GM12891 (cell line): ENCODE measurements around the gene NUBP1.

Source experiments
- DNase-seq: peaks from one replicate; pipeline ENCODE4 v3.0.0; 2011; ENCODE audit warnings: low spot score; ENCODE audit not compliant: insufficient read length
- FAIRE-seq: peaks from 2 replicates; lab custom pipeline; 2011; peaks lifted over from hg19 to GRCh38; lab: Jason Lieb, UNC
- PAX5 ChIP-seq: IDR thresholded peaks from 2 replicates; pipeline ENCODE4 v1.6.1; 2011; ENCODE audit warnings: low read length, moderate library complexity, mild to moderate bottlenecking; ENCODE audit not compliant: insufficient read depth, severe bottlenecking
- POLR2A ChIP-seq: IDR thresholded peaks from 2 replicates; pipeline ENCODE4 v1.6.1; 2011; ENCODE audit warnings: low read depth, low read length, control low read depth
- POLR2AphosphoS5 ChIP-seq: IDR thresholded peaks from 2 replicates; pipeline ENCODE4 v1.6.1; 2011; ENCODE audit warnings: low read depth, low read length, control low read depth
- POU2F2 ChIP-seq: IDR thresholded peaks from 2 replicates; pipeline ENCODE4 v1.6.1; 2011; ENCODE audit warnings: low read depth, mild to moderate bottlenecking, control low read depth, low read length, moderate library complexity
- SPI1 ChIP-seq: IDR thresholded peaks from 2 replicates; pipeline ENCODE4 v1.6.1; 2011; ENCODE audit warnings: low read depth, low read length, control low read depth
- TAF1 ChIP-seq: IDR thresholded peaks from 2 replicates; pipeline ENCODE4 v1.6.1; 2011; ENCODE audit warnings: low read depth, low read length, control low read depth

Gene NUBP1

DNA sequence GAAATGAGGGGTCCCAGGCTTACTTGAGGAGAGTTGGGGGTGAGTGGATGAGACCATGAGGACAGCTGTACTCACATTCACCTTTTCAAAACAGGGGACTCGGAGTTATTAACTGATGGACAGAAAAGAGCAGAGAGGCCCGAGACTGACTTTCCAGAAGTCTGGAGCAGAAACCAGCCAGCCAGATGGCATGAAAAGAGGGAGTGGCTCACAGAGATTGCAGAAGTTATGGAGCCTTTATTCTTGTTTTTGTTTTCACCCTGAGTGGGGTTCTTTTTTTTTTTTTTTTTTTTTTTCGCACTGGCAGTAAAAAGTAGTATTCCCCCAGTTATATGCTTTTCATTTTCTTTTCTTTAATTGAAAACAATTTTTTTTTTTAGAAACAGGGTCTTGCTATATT is 56.1 kb downstream of the NUBP1 start:
- no peak for FAIRE-seq
- no peak for DNase-seq
- no peak for TF ChIP-seq SPI1
- TF ChIP-seq POLR2A: no peak
- no peak for TF ChIP-seq POLR2AphosphoS5
- TF ChIP-seq PAX5: no peak
- TF ChIP-seq POU2F2: no peak
- TF ChIP-seq TAF1: no peak

DNA sequence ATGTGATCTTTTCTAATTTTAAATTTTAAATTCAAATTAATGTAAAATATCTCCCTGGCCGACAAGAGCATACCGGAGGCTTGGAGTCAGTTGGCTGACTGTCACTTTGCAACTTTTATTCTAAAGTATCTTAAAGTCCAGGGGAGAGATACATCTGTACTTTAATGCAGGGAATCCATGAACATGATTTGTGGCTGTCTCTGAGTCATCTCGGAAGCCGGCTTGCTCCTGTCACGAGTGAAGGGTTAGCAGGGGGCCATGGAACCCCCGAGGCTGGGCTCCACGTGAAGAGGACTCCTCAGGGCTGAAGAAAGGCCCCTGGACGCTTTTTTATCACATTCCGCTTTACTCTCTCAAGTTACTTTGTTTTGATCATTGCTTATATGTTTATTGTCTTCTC is 61.7 kb downstream of the NUBP1 start:
- FAIRE-seq (no peak), DNase-seq (no peak)
- TF ChIP-seq POLR2A (no peak), SPI1 (no peak), PAX5 (no peak), TAF1 (no peak), POLR2AphosphoS5 (no peak), POU2F2 (no peak)

DNA sequence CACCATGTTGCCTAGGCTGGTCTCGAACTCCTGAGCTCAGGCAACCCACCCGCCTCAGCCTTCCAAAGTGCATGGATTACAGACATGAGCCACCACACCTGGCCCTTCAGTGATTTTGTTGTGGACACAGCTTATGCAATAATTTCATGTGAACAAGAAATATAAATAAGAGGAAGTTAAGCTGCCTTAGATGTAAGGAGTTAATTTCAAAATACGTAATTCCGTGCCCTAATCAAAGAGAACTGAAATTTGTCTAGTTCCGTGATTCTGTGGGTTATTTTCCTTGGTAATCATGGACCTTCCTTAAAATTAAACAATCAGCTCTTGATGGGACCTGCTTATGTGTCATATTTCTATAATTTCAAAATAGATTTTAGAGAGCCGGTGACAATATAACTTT is 63.1 kb downstream of the NUBP1 start:
- DNase-seq: no peak
- no peak for FAIRE-seq
- TF ChIP-seq PAX5: no peak
- no peak for TF ChIP-seq TAF1
- no peak for TF ChIP-seq POLR2AphosphoS5
- no peak for TF ChIP-seq POU2F2
- TF ChIP-seq POLR2A: no peak
- no peak for TF ChIP-seq SPI1

DNA sequence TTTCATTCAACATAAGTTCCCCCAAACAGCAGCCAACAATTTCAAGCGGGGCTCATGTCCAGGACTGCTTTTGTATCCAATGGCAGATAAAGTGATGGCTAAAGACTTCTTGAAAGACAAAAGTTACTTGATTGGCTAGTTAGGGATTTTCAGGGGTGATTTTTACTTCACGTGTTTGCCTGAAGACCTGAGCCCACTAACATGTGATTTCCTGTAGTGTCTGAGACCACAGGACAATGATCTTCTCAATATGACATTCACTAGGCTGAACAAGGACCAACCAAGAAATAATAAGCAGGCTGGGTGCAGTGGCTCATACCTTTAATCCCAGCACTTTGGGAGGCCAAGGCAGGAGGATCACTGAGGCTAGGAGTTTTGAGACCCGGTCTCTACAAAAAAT is 64.6 kb downstream of the NUBP1 start:
- DNase-seq (no peak), FAIRE-seq (no peak)
- no peak for TF ChIP-seq POLR2A

DNA sequence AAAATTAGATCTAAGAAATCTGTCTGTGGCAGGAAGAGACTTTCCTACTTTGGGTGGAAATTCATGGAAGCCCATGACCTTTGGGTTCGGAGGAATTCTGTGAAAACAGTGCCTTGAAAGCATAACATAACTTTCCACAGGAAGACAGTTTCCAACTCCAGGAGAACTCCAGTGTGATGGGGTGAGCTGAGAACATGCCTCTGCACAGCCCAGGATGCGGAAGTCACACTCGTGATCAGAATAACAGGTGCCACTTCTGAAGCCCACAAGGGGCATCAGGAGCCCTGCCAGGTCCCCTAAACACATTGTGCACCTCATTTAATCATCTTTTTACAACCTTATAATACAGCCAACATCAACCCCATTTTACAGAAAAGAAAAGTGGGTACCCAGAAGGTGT is 65.2 kb downstream of the NUBP1 start:
- TF ChIP-seq POU2F2 (no peak), TAF1 (no peak), POLR2A (no peak), POLR2AphosphoS5 (no peak), PAX5 (no peak), SPI1 (no peak)
- FAIRE-seq: no peak
- DNase-seq: no peak

DNA sequence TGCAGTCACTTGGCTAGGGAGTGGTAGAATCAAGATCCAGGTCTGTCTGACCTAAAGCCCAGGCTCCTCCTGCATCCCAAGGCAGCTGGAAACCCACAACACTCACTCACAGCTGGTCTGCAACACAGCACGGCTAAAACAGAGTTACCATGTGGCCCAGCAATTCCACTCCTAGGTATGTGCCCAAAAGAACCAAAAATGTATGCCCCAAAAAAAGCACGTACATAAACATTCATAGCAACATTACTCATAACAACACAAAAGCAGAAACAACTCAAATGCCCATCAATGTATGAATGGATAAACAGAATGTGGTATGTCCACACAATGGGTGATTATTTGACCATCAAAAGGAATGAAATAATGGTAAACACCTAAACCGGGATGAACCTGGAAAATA is 66.1 kb downstream of the NUBP1 start:
- peak; percentile 75 for FAIRE-seq
- DNase-seq: no peak
- TF ChIP-seq POLR2AphosphoS5 (no peak), PAX5 (no peak), SPI1 (no peak), POU2F2 (no peak), POLR2A (no peak), TAF1 (no peak)

DNA sequence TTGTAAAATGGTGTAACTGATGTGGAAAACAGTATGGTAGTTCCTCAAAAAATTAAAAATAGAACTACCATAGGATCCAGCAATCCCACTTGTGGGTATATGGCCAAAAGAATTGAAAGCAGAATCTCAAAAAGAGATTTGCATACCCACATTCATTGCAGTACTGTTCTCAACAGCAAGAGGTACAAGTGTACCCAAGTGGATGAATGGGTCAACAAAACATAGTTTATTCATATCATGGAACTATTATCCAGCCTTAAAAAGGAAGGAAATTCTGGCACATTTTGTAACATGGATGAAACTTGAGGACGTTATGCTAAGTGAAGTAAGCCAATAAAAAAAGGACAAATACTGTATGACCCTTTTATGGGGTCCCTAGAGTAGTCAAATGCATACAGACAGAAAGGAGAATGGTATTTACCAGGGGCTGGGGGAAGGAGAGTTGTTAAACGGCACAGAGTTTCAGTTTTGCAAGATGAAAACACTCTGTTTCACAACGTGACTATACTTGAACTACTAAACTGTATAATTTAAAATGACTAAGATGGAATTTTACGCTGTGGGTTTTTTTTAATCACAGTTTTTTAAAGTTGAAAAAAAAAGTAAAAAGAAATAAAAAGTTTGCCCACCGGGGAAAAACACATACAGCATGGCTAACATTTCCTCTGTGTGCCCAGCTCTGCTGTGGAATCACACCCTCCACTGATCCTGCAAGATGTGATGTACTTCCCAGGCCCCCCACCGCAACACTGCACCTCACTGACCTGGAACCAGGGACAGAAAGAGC is 68.9 kb downstream of the NUBP1 start:
- TF ChIP-seq TAF1 (no peak), POLR2A (no peak), POU2F2 (peak; percentile 73; the same call in 1 of the 2 replicates), SPI1 (no peak), PAX5 (no peak)
- peak; percentile 92 for FAIRE-seq
- no peak for DNase-seq

DNA sequence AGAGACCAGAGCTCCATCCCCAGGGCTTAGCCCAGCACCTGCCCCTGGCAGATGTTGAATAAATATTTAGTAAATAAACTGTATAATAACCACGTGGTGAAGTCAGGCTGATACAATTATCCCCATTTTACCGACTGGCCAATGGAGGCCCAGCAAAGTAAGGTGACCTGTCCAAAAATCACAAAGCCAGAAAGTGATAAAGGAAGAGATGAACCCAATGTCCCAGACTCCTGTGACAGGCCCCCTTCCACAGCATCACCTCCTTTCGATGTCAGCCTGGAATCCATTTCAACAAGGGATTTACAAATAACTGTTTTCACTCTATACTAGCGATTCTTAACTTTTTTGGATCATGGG is 69.4 kb downstream of the NUBP1 start:
- TF ChIP-seq TAF1 (no peak), SPI1 (no peak), POLR2AphosphoS5 (no peak)
- FAIRE-seq: no peak
- DNase-seq: no peak

DNA sequence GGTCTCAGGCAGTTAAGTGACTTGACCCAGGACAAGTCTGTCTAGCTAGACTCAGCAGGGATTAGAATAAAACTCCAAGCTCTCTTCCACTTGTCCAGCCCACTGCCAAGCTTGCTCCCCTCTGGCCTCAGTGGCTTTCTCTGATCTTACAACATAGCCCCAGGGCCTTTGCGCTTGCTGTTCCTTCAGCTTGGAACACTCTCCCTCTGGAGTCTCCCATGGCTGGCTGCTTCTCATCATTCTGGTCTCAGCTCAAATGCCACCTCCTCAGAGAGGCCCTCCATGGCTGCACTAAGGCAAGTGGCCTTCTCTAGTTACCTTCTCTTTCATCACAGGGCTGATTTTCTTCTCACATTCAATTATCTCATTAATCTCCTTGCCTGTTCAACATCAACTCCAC is 73.9 kb downstream of the NUBP1 start:
- DNase-seq (no peak), FAIRE-seq (no peak)
- no peak for TF ChIP-seq SPI1
- TF ChIP-seq POLR2A: no peak
- TF ChIP-seq POU2F2: no peak
- TF ChIP-seq TAF1: no peak
- no peak for TF ChIP-seq PAX5
- no peak for TF ChIP-seq POLR2AphosphoS5

DNA sequence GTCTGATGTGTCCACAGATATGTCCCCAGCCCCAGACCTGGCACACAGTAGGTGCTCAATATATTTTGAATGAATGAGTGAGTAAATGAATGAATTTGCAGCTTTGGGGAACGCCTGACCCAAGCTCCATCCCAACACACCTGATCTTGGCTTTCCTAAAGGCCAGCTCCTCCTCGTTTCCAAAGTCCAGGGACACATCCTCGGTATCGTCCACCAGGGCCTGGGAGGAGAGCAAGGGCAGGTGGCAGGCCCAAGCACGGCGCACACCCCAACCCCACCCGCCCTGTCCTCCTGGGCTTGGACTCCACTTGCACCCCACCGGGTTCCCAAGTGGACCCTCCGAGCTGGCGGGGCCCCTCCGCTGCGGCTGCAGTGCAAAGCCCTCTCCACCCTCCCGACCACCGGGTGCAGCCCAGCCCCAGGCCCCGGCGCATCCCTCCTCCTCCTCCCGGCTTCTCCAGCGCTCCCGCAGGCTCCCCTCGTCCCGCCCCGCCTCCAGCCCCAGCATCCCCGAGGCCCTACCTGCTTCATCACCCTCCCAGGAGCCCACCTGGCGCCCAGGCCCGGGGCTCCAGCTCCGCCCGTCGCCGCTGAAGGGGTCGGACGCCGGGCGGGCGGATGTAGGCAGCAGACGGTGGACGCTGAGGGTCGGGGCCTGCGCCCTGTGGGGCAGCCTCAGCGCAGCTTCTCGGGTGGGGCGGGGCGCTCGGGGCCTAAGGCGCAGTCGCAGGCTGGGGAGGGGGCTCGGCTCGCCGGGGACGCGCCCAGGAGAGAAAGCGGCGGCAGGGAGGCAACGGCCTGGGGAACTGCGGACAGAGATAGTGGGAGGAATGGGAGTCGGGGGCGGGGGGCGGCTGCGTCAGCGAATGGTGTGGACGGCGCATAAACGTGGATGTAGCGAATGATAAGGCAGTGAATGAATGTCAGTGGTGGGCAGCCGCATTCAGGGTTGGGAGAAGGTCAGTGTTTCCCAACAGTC is 74.6 kb downstream of the NUBP1 start, which contains the start of gene TVP23A:
Gene TVP23A, minus strand, starts transcription at position 832 of the 979 bp plus-strand sequence. Its CDS starts 301 bp downstream, at position 531.
- FAIRE-seq (no peak), DNase-seq (no peak)
- TF ChIP-seq TAF1: no peak
- TF ChIP-seq SPI1: no peak
- TF ChIP-seq POU2F2: no peak
- no peak for TF ChIP-seq POLR2A
- no peak for TF ChIP-seq POLR2AphosphoS5
- TF ChIP-seq PAX5: no peak
